Daoy (cell line): ENCODE measurements around the gene MFF. TPM values are rescaled to one million over a fixed set of nuclear protein-coding genes. Genes with fewer than 3 reads are reported as not detected.

Source experiments
- DNase-seq: peaks from one replicate; pipeline ENCODE4 v3.0.0-alpha.2; 2015; ENCODE audit warnings: low read depth
- total RNA-seq: library from RNA; depleted of rRNA; stranded (reverse); fragments of >200 nt; shearing (Covaris generic); gene quantifications from 2 replicates; pipeline ENCODE4 v1.2.3, GENCODE V29; 2014; rRNA removed

Gene MFF
- total RNA-seq, 1 experiment from 2014 or later: 113 TPM

- DNase-seq: peak; percentile 90
Observed at GRCh38 chr2:227406177-227407031, 81.4 kb downstream of the MFF start.

Other genes with a start within 250 kb of the MFF start
- gene COL4A4, start 161.0 kb upstream of the MFF start, total RNA-seq: under 0.01 and 0.15 TPM in 2 replicates
- 0.06 TPM in 1 of 2 replicates, not detected in the other for gene COL4A3, start 160.6 kb upstream of the MFF start, total RNA-seq
- gene TM4SF20, start 54.1 kb downstream of the MFF start, total RNA-seq: not detected in 2 replicates
- gene SCYGR1, start 62.7 kb downstream of the MFF start, total RNA-seq: not detected in 2 replicates
- gene AGFG1, start 146.9 kb downstream of the MFF start, total RNA-seq: 41.0 and 49.9 TPM in 2 replicates